ENCODE results near the gene WRAP53. TPM values are rescaled to one million over a fixed set of nuclear protein-coding genes. Genes with fewer than 3 reads are reported as not detected.

WRAP53 gene
- total RNA-seq, 1 donor from 2014 or later: 17.1 TPM

Other genes starting within 250 kb of the WRAP53 start
- gene FGF11, start 249.0 kb upstream of the WRAP53 start, total RNA-seq: 1.3 and 2.8 TPM in 2 replicates
- gene CHRNB1, start 243.4 kb upstream of the WRAP53 start, total RNA-seq: 5.9 and 6.0 TPM in 2 replicates
- gene ZBTB4, start 208.8 kb upstream of the WRAP53 start, total RNA-seq: 28.8 and 30.5 TPM in 2 replicates
- not detected in 2 replicates for gene SLC35G6, start 207.0 kb upstream of the WRAP53 start, total RNA-seq
- 148 and 162 TPM in 2 replicates for gene POLR2A, start 204.1 kb upstream of the WRAP53 start, total RNA-seq
- 25.2 and 30.7 TPM in 2 replicates for gene TNFSF12, start 139.4 kb upstream of the WRAP53 start, total RNA-seq
- gene TNFSF13, start 129.7 kb upstream of the WRAP53 start, total RNA-seq: 14.4 and 15.3 TPM in 2 replicates
- 49.6 and 55.8 TPM in 2 replicates for gene SENP3, start 126.6 kb upstream of the WRAP53 start, total RNA-seq
- gene CD68, start 108.8 kb upstream of the WRAP53 start, total RNA-seq: 7.2 and 7.8 TPM in 2 replicates
- 50.7 and 58.9 TPM in 2 replicates for gene MPDU1, start 104.6 kb upstream of the WRAP53 start, total RNA-seq
- 0.24 and 0.64 TPM in 2 replicates for gene SOX15, start 98.4 kb upstream of the WRAP53 start, total RNA-seq
- gene FXR2, start 73.6 kb upstream of the WRAP53 start, total RNA-seq: 27.5 and 32.4 TPM in 2 replicates
- gene SAT2, start 60.7 kb upstream of the WRAP53 start, total RNA-seq: 44.5 and 45.0 TPM in 2 replicates
- not detected in 2 replicates for gene SHBG, start 58.3 kb upstream of the WRAP53 start, total RNA-seq
- not detected in 2 replicates for gene ATP1B2, start 37.6 kb upstream of the WRAP53 start, total RNA-seq
- 217 and 220 TPM in 2 replicates for gene TP53, start 987 bp upstream of the WRAP53 start, total RNA-seq
- gene EFNB3, start 16.7 kb downstream of the WRAP53 start, total RNA-seq: not detected in 2 replicates
- not detected in 2 replicates for gene DNAH2, start 29.3 kb downstream of the WRAP53 start, total RNA-seq
- gene KDM6B, start 145.7 kb downstream of the WRAP53 start, total RNA-seq: 70.8 and 72.5 TPM in 2 replicates
- gene TMEM88, start 166.6 kb downstream of the WRAP53 start, total RNA-seq: 3.2 and 7.1 TPM in 2 replicates
- 36.0 and 47.9 TPM in 2 replicates for gene NAA38, start 169.1 kb downstream of the WRAP53 start, total RNA-seq
- 5.4 and 6.1 TPM in 2 replicates for gene CYB5D1, start 169.5 kb downstream of the WRAP53 start, total RNA-seq
- gene CHD3, start 200.3 kb downstream of the WRAP53 start, total RNA-seq: 103 and 109 TPM in 2 replicates
- gene RNF227, start 227.8 kb downstream of the WRAP53 start, total RNA-seq: 2.5 and 2.8 TPM in 2 replicates
- 10.8 and 12.9 TPM in 2 replicates for gene KCNAB3, start 241.4 kb downstream of the WRAP53 start, total RNA-seq
- 129 and 167 TPM in 2 replicates for gene TRAPPC1, start 243.5 kb downstream of the WRAP53 start, total RNA-seq
- 23.0 and 24.6 TPM in 2 replicates for gene CNTROB, start 243.7 kb downstream of the WRAP53 start, total RNA-seq

All from activated B cell treated with CpG ODN at 0.5 μM for 24 hours (primary cell).